Neural cell (in vitro differentiated cells): ENCODE measurements around the gene CCL17. TPM values are rescaled to one million over a fixed set of nuclear protein-coding genes. Genes with fewer than 3 reads are reported as not detected.
"Not testable (repeated sequence)": the region's sequence is repeated elsewhere in the genome, so short reads cannot be mapped to it uniquely, and the experiment has no call there.

Source experiments
- H2AFZ ChIP-seq: fragments of 200-600, 300-800 bp; sonication (generic), shearing (Covaris generic); 2 replicates; pipeline ENCODE4 v1.6.0; 2014; ENCODE audit warnings: low read depth, mild to moderate bottlenecking, antibody characterized with exemption, low read length, moderate library complexity
- H3F3A ChIP-seq: fragments of 200-600 bp; shearing (Covaris generic); 2 replicates; pipeline ENCODE4 v1.6.1; 2016; ENCODE audit warnings: mild to moderate bottlenecking, moderate library complexity, mixed read lengths, antibody characterized with exemption, low read length; ENCODE audit not compliant: insufficient read depth, poor library complexity, severe bottlenecking
- H3K27ac ChIP-seq: fragments of 200-600, 300-800 bp; sonication (generic), shearing (Covaris generic); 2 replicates; pipeline ENCODE4 v1.5.1; 2014; ENCODE audit warnings: mild to moderate bottlenecking, low read length, moderate library complexity
- H3K27me3 ChIP-seq: fragments of 300-800, 200-600 bp; sonication (generic), shearing (Covaris generic); 2 replicates; pipeline ENCODE4 v1.6.0; 2014; ENCODE audit warnings: mild to moderate bottlenecking, low read depth, low read length, moderate library complexity; ENCODE audit not compliant: insufficient read depth
- H3K36me3 ChIP-seq: fragments of 300-800, 200-600 bp; sonication (generic), shearing (Covaris generic); 2 replicates; pipeline ENCODE4 v1.5.1; 2014; ENCODE audit warnings: mild to moderate bottlenecking, antibody characterized with exemption, low read length, moderate library complexity; ENCODE audit not compliant: insufficient read depth
- H3K4me2 ChIP-seq: fragments of 300-800, 200-600 bp; sonication (generic), shearing (Covaris generic); 2 replicates; pipeline ENCODE4 v1.6.0; 2014; ENCODE audit warnings: mild to moderate bottlenecking, low read length
- H3K4me3 ChIP-seq: fragments of 300-800, 200-600 bp; sonication (generic), shearing (Covaris generic); 2 replicates; pipeline ENCODE4 v1.5.1; 2014; ENCODE audit warnings: mild to moderate bottlenecking, low read length, moderate library complexity
- H3K79me2 ChIP-seq: fragments of 200-600 bp; shearing (Covaris generic); replicated peaks from 2 replicates; pipeline ENCODE4 v1.6.0; 2014; ENCODE audit warnings: mild to moderate bottlenecking, low read length, moderate library complexity; ENCODE audit not compliant: insufficient read depth
- H3K9ac ChIP-seq: fragments of 300-800, 200-600 bp; sonication (generic), shearing (Covaris generic); 2 replicates; pipeline ENCODE4 v1.6.1; 2016; ENCODE audit warnings: mild to moderate bottlenecking, low read length, mixed read lengths
- H3K9me2 ChIP-seq: fragments of 200-600 bp; shearing (Covaris generic); 2 replicates; pipeline ENCODE4 v1.6.1; 2016; ENCODE audit warnings: mild to moderate bottlenecking, low read length, mixed read lengths; ENCODE audit not compliant: insufficient read depth
- H3K9me3 ChIP-seq: fragments of 200-600, 300-800 bp; sonication (generic), shearing (Covaris generic); 2 replicates; pipeline ENCODE4 v1.6.1; 2016; ENCODE audit warnings: mild to moderate bottlenecking, mixed run types, low read length, moderate library complexity, mixed read lengths
- H4K20me1 ChIP-seq: fragments of 200-600 bp; shearing (Covaris generic); 2 replicates; pipeline ENCODE4 v1.6.1; 2016; ENCODE audit warnings: mild to moderate bottlenecking, mixed run types; ENCODE audit not compliant: insufficient read depth
- EP300 ChIP-seq: fragments of 450-650 bp; conservative IDR thresholded peaks from 2 replicates; pipeline ENCODE4 v1.6.1; 2014; ENCODE audit warnings: antibody characterized with exemption, mild to moderate bottlenecking, moderate library complexity; ENCODE audit not compliant: poor library complexity, severe bottlenecking
- EZH2 ChIP-seq: fragments of 200-600, 300-800 bp; shearing (Covaris generic), sonication (generic); IDR thresholded peaks from 2 replicates; pipeline ENCODE4 v1.6.1; 2014; ENCODE audit warnings: antibody characterized with exemption, low read length, borderline replicate concordance, mild to moderate bottlenecking; ENCODE audit not compliant: insufficient read depth, poor library complexity, severe bottlenecking
- MXI1 ChIP-seq: fragments of 450-650 bp; conservative IDR thresholded peaks from 2 replicates; pipeline ENCODE4 v1.6.1; 2014; ENCODE audit warnings: antibody characterized with exemption, mild to moderate bottlenecking; ENCODE audit not compliant: poor library complexity, severe bottlenecking
- POLR2AphosphoS5 ChIP-seq: IDR thresholded peaks from 2 replicates; pipeline ENCODE4 v1.6.1; 2012
- RAD21 ChIP-seq: fragments of 450-650 bp; conservative IDR thresholded peaks from 2 replicates; pipeline ENCODE4 v1.6.1; 2014; ENCODE audit warnings: antibody characterized with exemption, mild to moderate bottlenecking, moderate library complexity
- SMC3 ChIP-seq: fragments of 450-650 bp; conservative IDR thresholded peaks from 2 replicates; pipeline ENCODE4 v1.6.1; 2014; ENCODE audit warnings: antibody characterized with exemption, mild to moderate bottlenecking, moderate library complexity; ENCODE audit not compliant: poor library complexity
- TAF1 ChIP-seq: IDR thresholded peaks from 2 replicates; pipeline ENCODE4 v1.6.1; 2012; ENCODE audit warnings: low read depth
- polyA plus RNA-seq: library from polyadenylated mRNA; depleted of rRNA; stranded (reverse); fragments of >200 nt; gene quantifications from 2 replicates; pipeline ENCODE4 v1.2.3, GENCODE V29; 2014
- TF ChIP-seq, protein P1 (sequence below): fragments of 450-650 bp; IDR thresholded peaks from 2 replicates; pipeline ENCODE4 v1.5.1; 2014; ENCODE audit warnings: antibody characterized with exemption, mild to moderate bottlenecking, moderate library complexity; ENCODE audit not compliant: poor library complexity, severe bottlenecking
- TF ChIP-seq, protein P2 (sequence below): IDR thresholded peaks from 2 replicates; pipeline ENCODE4 v1.6.1; 2012; ENCODE audit warnings: borderline replicate concordance

Gene CCL17
- polyA plus RNA-seq, 1 donor from 2014 or later, result not detected

DNA sequence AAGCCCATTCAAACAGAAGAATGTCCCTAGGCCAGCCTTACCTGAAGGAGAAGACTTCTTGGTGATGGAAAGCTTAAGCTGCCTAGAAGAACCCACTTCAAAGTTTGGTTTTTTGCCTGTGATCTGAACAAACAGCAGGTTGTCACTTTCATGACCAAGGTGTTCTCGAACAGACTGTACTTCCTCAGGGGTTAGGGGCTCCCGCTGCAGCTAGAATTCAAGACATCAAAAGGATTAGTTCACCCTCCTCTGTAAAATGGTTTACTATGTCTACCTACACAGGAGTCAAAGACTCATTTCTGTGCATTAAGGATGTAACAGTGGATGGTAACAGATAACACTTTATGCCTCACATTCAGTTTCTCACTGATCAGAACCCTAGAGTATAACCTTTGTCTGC is 29.4 kb downstream of the CCL17 start:
- Histone ChIP-seq H3K9me2 (no peaks in the 10 kb centered on the region), H3F3A (no peaks in the 10 kb centered on the region), H4K20me1 (no peaks in the 10 kb centered on the region), H2AFZ (no peak overlapping the region), H3K4me2 (no peak overlapping the region), H3K27me3 (no peaks in the 10 kb centered on the region), H3K27ac (no peak overlapping the region), H3K79me2 (no peaks in the 10 kb centered on the region), H3K36me3 (peaks cover 11% of the 10 kb centered on the region), H3K9ac (no peak overlapping the region), H3K9me3 (no peaks in the 10 kb centered on the region), H3K4me3 (no peak overlapping the region)
- TF ChIP-seq EP300 (no peak), SMC3 (no peak), MXI1 (no peak), TAF1 (no peak), RAD21 (no peak), EZH2 (no peak), POLR2AphosphoS5 (no peak)
- TF ChIP-seq, protein P1, sequence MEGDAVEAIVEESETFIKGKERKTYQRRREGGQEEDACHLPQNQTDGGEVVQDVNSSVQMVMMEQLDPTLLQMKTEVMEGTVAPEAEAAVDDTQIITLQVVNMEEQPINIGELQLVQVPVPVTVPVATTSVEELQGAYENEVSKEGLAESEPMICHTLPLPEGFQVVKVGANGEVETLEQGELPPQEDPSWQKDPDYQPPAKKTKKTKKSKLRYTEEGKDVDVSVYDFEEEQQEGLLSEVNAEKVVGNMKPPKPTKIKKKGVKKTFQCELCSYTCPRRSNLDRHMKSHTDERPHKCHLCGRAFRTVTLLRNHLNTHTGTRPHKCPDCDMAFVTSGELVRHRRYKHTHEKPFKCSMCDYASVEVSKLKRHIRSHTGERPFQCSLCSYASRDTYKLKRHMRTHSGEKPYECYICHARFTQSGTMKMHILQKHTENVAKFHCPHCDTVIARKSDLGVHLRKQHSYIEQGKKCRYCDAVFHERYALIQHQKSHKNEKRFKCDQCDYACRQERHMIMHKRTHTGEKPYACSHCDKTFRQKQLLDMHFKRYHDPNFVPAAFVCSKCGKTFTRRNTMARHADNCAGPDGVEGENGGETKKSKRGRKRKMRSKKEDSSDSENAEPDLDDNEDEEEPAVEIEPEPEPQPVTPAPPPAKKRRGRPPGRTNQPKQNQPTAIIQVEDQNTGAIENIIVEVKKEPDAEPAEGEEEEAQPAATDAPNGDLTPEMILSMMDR, result no peak
- TF ChIP-seq, protein P2, sequence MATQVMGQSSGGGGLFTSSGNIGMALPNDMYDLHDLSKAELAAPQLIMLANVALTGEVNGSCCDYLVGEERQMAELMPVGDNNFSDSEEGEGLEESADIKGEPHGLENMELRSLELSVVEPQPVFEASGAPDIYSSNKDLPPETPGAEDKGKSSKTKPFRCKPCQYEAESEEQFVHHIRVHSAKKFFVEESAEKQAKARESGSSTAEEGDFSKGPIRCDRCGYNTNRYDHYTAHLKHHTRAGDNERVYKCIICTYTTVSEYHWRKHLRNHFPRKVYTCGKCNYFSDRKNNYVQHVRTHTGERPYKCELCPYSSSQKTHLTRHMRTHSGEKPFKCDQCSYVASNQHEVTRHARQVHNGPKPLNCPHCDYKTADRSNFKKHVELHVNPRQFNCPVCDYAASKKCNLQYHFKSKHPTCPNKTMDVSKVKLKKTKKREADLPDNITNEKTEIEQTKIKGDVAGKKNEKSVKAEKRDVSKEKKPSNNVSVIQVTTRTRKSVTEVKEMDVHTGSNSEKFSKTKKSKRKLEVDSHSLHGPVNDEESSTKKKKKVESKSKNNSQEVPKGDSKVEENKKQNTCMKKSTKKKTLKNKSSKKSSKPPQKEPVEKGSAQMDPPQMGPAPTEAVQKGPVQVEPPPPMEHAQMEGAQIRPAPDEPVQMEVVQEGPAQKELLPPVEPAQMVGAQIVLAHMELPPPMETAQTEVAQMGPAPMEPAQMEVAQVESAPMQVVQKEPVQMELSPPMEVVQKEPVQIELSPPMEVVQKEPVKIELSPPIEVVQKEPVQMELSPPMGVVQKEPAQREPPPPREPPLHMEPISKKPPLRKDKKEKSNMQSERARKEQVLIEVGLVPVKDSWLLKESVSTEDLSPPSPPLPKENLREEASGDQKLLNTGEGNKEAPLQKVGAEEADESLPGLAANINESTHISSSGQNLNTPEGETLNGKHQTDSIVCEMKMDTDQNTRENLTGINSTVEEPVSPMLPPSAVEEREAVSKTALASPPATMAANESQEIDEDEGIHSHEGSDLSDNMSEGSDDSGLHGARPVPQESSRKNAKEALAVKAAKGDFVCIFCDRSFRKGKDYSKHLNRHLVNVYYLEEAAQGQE, result no peak

DNA sequence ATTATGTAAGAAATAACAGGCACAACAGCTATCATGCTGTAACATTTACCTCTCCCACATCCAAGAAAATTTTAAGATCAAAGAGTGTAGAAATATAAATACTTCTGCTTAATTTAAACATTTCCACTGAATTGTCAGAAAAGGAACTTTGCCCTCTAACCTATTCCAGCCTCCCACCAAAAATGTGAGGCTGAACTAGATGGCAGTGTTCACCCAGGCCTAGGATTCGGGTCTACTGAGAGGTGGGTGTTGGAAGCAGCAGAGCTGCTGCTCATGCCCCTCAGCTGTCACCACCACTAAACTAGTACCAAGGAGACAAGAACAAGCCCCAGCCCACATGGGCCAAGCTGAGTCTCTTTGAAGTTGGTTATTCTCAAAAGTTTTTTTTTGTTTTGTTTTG is 31.3 kb downstream of the CCL17 start:
- no peaks in the 10 kb centered on the region for H3K9me2 ChIP-seq
- TF ChIP-seq RAD21, result no peak
- TF ChIP-seq MXI1, result no peak
- TF ChIP-seq POLR2AphosphoS5, result no peak
- no peak for TF ChIP-seq EZH2
- no peak for TF ChIP-seq SMC3
- TF ChIP-seq TAF1, result no peak
- TF ChIP-seq, protein P2, result no peak

DNA sequence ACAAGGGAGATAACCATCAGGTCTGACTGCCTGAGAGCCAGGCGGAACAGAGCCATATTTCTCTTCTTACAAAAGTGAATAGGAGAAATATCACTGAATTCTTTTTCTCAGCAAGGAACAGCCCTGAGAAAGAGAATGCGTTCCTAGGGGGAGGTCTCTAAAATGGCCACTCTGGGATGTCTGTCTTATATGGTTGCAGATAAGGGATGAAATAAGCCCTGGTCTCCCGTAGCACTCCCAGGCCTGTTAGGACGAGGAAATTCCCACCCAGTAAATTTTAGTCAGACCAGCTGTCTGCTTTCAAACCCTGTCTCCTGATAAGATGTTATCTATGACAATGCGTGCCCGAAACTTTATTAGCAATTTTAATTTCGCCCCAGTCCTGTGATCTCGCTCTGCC is 35.4 kb downstream of the CCL17 start:
- H3K27ac ChIP-seq, H3K79me2 ChIP-seq, H3K9me2 ChIP-seq, H3K4me3 ChIP-seq, H3K9me3 ChIP-seq, H3F3A ChIP-seq, H3K27me3 ChIP-seq, H4K20me1 ChIP-seq, H2AFZ ChIP-seq, H3K36me3 ChIP-seq, H3K9ac ChIP-seq, H3K4me2 ChIP-seq: not testable (repeated sequence)

More for the DNA sequence above, 31.3 kb downstream of the CCL17 start:
- no peak overlapping the region for H3K9ac ChIP-seq
- no peak overlapping the region for H2AFZ ChIP-seq
- no peaks in the 10 kb centered on the region for H3K79me2 ChIP-seq
- no peaks in the 10 kb centered on the region for H3K27me3 ChIP-seq
- H3K36me3 ChIP-seq, result peaks cover 11% of the 10 kb centered on the region
- H3K4me2 ChIP-seq, result no peak overlapping the region
- H3K27ac ChIP-seq, result no peak overlapping the region
- H3K4me3 ChIP-seq, result no peak overlapping the region
- H3K9me3 ChIP-seq, result no peaks in the 10 kb centered on the region
- H3F3A ChIP-seq, result no peaks in the 10 kb centered on the region
- H4K20me1 ChIP-seq, result no peaks in the 10 kb centered on the region

DNA sequence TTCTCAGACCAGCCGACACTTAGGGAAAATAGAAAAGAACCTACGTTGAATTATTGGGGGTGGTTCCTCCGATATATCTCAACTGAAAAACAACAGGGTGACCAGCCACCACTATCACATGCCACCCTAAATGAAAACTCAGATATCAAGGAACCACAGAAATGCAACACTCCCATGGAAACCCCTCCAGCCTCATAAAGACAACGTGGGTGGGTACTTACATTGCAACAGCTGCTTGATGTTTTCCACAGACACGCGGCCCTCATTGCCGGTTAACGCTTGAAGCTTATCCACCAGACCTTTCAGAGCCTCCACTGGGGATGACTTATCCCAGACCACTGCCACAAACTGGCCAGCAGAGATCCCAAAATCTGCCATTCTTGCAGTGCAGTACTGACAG is 36.0 kb downstream of the CCL17 start:
- not testable (repeated sequence) for H3K9ac ChIP-seq, H3K9me2 ChIP-seq, H3K79me2 ChIP-seq, H3F3A ChIP-seq, H3K27ac ChIP-seq, H3K36me3 ChIP-seq, H3K27me3 ChIP-seq, H3K4me3 ChIP-seq, H3K4me2 ChIP-seq, H2AFZ ChIP-seq, H3K9me3 ChIP-seq, H4K20me1 ChIP-seq
